Endometrial microvascular endothelial cells (primary cell): Measurements from ENCODE around the gene PTPRD. TPM values are rescaled to one million over a fixed set of nuclear protein-coding genes. Genes with fewer than 3 reads are reported as not detected.

Source experiments
- in situ Hi-C: cut with HindIII; loops from 2 replicates; pipeline ENCODE4 v1.10.0; 2017; ENCODE audit warnings: low sequenced_read_pairs, low pct_unique_long_range_greater_than_20kb; ENCODE audit errors: inconsistent ontology term
- total RNA-seq: library from RNA; depleted of rRNA; stranded (reverse); fragments of >200 nt; gene quantifications from one replicate; pipeline ENCODE4 v1.2.3, GENCODE V29; 2015; ENCODE audit errors: inconsistent ontology term

PTPRD gene
- total RNA-seq, 1 donor from 2014 or later, result under 0.01 TPM

- in situ Hi-C loops, result no loop called here
Measured at GRCh38 chr9:8899511-8899910, 1713.3 kb downstream of the PTPRD start.

GRCh38 chr9:8895861-8896224 is 1717.0 kb downstream of the PTPRD start:
- in situ Hi-C loops, result no loop called here

GRCh38 chr9:8895106-8895860 is 1717.5 kb downstream of the PTPRD start:
- in situ Hi-C loops, result no loop called here

- in situ Hi-C loops, result no loop called here
Measured at GRCh38 chr9:8890695-8891094, 1722.1 kb downstream of the PTPRD start.

DNA sequence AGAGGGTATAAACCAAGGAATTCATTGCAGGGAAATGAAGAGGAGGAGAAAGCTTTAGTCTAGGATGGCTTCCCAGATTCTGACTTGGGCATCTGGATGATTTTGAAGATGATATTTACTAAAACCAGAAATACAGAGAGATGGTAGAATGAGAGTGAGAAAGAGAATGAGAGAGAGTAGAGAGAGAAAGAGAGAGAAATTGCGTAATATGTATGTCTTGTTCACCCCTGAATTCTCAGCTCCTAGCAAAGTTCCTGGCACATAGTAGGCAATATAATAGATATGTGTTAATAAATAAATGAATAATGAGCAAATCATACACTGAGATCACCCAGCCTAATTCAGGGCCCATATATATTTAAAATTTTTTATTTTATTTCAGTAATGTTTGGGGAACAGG is 1723.7 kb downstream of the PTPRD start:
- in situ Hi-C loops, result no loop called here

GRCh38 chr9:8888591-8888990 is 1724.2 kb downstream of the PTPRD start:
- in situ Hi-C loops, result no loop called here

DNA sequence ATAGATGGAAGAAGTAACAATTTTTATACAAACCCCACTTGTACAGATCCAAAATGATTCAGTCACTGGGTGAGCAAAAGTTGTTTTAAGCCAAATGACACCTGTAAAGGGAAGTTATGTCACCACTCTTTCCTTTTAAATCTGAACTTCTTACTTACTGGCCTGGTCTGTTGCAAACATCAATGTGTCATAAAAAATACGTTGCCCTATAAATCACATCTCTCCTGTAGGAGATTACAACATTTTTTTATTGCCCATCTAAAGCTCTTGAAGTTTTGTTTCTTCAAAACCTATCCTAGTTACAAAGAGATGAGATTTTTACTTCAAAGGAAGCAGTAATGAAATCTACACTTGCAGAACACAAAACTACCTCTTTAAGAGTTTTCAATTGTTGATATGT is 1725.4 kb downstream of the PTPRD start:
- in situ Hi-C loops, result no loop called here

GRCh38 chr9:8883321-8883720 is 1729.5 kb downstream of the PTPRD start:
- in situ Hi-C loops, result no loop called here

GRCh38 chr9:8880060-8880459 is 1732.7 kb downstream of the PTPRD start:
- in situ Hi-C loops, result no loop called here

DNA sequence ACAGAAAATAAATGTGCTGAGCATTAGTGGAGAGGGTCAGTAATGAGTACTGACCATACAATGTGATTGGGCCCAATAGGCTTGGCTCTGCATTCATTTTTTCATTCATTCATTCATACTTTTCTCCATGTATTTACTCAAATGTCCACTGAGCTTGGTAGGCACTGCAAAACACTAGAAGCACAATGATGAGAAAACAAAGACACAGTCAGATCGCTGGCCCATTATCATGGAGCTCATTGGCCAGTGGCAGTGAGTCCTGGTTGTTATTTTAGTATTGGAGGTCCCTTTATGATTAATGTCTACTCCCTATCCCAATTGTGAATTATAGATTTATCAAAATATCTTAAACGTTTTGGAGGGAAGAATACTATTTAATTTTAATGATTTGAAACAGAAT is 1733.5 kb downstream of the PTPRD start:
- in situ Hi-C loops, result no loop called here

DNA sequence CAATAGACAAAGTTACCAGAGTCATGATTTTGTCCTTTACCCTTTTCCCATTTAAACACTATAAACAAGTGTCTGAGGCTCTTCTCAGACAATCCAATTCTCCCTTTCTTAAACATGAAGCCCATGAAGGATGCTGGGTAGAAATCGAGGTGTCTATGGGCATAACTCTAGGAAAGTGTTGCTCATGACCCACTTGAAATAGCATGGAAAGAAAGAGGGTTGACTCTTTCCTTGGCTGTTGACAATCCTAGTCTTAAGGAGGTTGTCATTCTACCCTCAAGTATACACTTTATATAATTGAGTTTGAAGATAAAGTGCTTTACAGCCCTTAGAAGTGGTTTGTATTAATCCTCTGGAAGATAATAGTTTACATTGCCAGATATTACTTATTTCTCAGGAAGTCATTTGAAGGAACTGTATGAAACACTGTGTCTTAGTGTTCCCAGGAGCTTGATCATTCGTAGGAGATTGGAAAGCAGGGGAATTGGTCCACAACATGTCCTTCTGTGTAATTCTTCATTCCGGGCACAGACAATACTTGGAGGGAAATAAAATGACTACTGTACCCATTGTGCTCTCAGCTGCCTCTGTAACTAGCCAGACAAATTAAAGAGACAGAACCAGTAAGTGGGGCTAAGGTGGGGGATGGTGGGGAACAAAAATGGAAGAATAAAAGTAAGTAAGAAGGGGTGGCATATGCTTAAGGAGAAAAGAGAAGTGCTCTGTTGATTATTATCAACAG is 1734.9 kb downstream of the PTPRD start:
- in situ Hi-C loops, result no loop called here

DNA sequence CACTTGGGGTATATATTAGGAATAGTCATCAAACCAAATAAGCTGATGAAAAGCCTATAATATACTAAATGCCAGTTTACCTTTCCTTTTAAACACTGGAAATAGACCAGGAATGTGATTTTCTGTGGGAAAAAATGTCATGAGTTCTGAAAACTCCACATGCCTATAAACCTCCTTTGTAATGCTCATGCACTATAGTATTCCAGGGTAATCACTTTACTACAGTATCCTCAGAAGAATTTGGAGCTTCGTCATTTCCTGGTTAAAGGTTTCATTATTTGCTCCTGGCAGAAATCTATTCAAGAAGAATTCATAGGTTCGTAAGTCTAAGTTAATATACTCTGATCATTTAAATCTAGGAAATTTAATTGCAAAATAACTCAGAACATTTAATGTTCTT is 1736.5 kb downstream of the PTPRD start:
- in situ Hi-C loops, result no loop called here

- in situ Hi-C loops, result no loop called here
Measured at GRCh38 chr9:8874482-8874881, 1738.3 kb downstream of the PTPRD start.

DNA sequence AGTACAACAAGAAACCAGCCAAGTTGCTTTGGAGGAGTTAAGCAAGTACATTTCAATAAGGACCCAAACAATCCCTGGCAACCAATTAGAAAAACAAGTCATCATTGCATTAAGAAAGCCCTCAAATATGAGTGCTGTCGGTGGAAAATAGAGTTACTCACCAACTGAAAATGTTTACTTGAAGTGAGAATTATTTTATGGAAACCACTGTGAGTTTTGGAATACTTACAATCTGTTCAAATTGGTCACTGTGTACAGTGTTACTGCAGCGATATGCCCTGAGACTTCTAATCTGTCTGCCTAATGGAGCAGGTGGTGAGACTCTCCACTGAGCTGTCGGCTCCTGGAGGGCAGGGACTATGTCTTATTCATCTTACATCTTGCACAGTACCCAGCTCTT is 1740.0 kb downstream of the PTPRD start:
- in situ Hi-C loops, result no loop called here

DNA sequence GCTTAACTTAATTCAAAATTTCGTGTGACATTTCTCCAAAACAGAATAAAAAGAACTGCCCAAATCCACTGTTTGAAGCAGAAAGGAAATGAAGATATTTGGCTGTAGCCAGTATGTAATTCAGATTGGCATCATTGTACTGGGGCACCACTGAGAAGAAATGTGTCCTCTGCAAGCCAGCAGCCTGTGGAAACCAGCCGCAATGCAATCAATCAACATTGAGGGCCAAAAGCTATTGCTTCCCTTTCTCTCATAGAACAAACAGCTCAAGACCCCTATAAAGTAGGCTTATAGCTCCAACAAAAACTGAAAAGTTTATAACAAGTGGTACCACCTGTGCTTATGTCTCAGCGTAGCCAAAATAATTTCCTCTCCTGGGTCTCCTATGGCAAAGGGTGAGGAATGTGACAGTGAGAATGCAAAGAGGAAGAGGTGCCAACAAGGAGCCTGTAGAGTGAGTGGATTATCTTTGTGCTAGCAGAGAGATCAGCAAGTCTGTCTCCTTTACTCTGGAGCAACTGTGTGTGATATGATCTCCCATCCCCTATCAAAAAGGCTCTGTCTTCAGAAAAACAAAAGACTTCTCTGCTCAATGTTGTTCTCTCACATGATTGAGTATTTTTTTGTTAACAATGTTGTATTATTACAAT is 1740.9 kb downstream of the PTPRD start:
- in situ Hi-C loops, result no loop called here

DNA sequence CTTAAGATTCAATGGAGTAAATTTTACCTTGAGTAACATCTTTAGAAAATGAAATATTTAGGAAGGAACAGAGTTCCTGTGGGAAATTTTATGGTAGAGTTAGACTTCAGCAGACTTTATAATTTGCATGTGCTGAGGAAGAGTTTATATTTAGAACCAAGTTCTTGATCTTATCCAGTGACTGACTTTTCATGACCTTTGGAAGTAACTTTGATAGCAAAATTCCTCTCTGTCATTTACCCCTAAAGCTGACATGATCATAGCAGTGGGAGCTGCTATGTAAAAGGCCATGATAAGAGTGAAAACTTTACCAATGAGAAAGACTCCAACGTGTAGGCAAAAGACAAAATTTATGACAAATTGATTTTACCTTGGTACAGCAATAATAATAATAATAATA is 1741.4 kb downstream of the PTPRD start:
- in situ Hi-C loops, result no loop called here

GRCh38 chr9:8869812-8870211 is 1743.0 kb downstream of the PTPRD start:
- in situ Hi-C loops, result no loop called here

- in situ Hi-C loops, result no loop called here
Measured at GRCh38 chr9:8868632-8869031, 1744.2 kb downstream of the PTPRD start.

- in situ Hi-C loops, result no loop called here
Measured at GRCh38 chr9:8867148-8867547, 1745.7 kb downstream of the PTPRD start.

GRCh38 chr9:8864545-8864896 is 1748.3 kb downstream of the PTPRD start:
- in situ Hi-C loops, result no loop called here
